Nephron (organoid): ENCODE results near the gene CLNK.

ENCODE experiments used
- H3K27ac Mint-ChIP-seq, 3 experiments: 2 replicates each; pipeline ENCODE4 v1.8.0; 2020; ENCODE audit warnings: mixed read lengths in 3 of 3, mild to moderate bottlenecking in 2 of 3, moderate library complexity in 1 of 3
- H3K27me3 Mint-ChIP-seq: 2 replicates; pipeline ENCODE4 v1.8.0; 2021; ENCODE audit warnings: low read depth, mild to moderate bottlenecking, moderate library complexity, mixed read lengths
- H3K36me3 Mint-ChIP-seq: 2 replicates; pipeline ENCODE4 v1.8.0; 2020; ENCODE audit warnings: low read depth, mixed read lengths
- H3K4me1 Mint-ChIP-seq: 2 replicates; pipeline ENCODE4 v1.8.0; 2020; ENCODE audit warnings: mixed read lengths
- H3K4me3 Mint-ChIP-seq, 3 experiments: 2 replicates each; pipeline ENCODE4 v1.8.0; 2020; ENCODE audit warnings: mild to moderate bottlenecking in 3 of 3, mixed read lengths in 3 of 3, moderate library complexity in 2 of 3
- H3K9me3 Mint-ChIP-seq: 2 replicates; pipeline ENCODE4 v1.8.0; 2020; ENCODE audit warnings: mixed read lengths
- CTCF ChIP-seq, 3 experiments: fragments of 200-600 bp; sonication (generic); IDR thresholded peaks; one replicate each; pipeline ENCODE4 v1.5.0; 2021; ENCODE audit warnings: antibody characterized with exemption in 3 of 3; ENCODE audit not compliant: unreplicated experiment in 3 of 3

CLNK gene

GRCh38 chr4:10571909-10572308 lies 112.7 kb downstream of the CLNK start:
- Mint-ChIP-seq H3K27me3 (peaks cover 3% of the 10 kb centered on the region), H3K9me3 (peaks cover 4% of the 10 kb centered on the region), H3K27ac (no peak overlapping the region), H3K36me3 (no peaks in the 10 kb centered on the region), H3K4me3 (no peak overlapping the region), H3K4me1 (peaks cover 5% of the 10 kb centered on the region)
- no peak for TF ChIP-seq CTCF (IDR thresholded peaks at IDR 0.05; ENCODE audit: unreplicated experiment in 3 of 3)

GRCh38 chr4:10569491-10569890 lies 115.1 kb downstream of the CLNK start:
- Mint-ChIP-seq H3K4me1 (peaks cover 5% of the 10 kb centered on the region), H3K27me3 (no peaks in the 10 kb centered on the region), H3K9me3 (peaks cover 4% of the 10 kb centered on the region), H3K4me3 (no peak overlapping the region), H3K27ac (no peak overlapping the region), H3K36me3 (no peaks in the 10 kb centered on the region)
- no peak for TF ChIP-seq CTCF (IDR thresholded peaks at IDR 0.05; ENCODE audit: unreplicated experiment in 3 of 3)

GRCh38 chr4:10567766-10568165 lies 116.8 kb downstream of the CLNK start:
- no peak for TF ChIP-seq CTCF (IDR thresholded peaks at IDR 0.05; ENCODE audit: unreplicated experiment in 3 of 3)
- Mint-ChIP-seq H3K27me3 (no peaks in the 10 kb centered on the region), H3K9me3 (peaks cover 4% of the 10 kb centered on the region), H3K27ac (no peak overlapping the region), H3K4me3 (no peak overlapping the region), H3K36me3 (no peaks in the 10 kb centered on the region), H3K4me1 (peaks cover 5% of the 10 kb centered on the region)

- no peak overlapping the region for H3K4me3 Mint-ChIP-seq
- H3K27me3 Mint-ChIP-seq: peaks cover 2% of the 10 kb centered on the region
- no peaks in the 10 kb centered on the region for H3K36me3 Mint-ChIP-seq
- H3K9me3 Mint-ChIP-seq: peaks cover 4% of the 10 kb centered on the region
- no peaks in the 10 kb centered on the region for H3K4me1 Mint-ChIP-seq
- no peak overlapping the region for H3K27ac Mint-ChIP-seq
- no peak for TF ChIP-seq CTCF (IDR thresholded peaks at IDR 0.05; ENCODE audit: unreplicated experiment in 3 of 3)
Measured at GRCh38 chr4:10565166-10565780, 119.3 kb downstream of the CLNK start.

GRCh38 chr4:10554694-10555093 lies 129.9 kb downstream of the CLNK start:
- Mint-ChIP-seq H3K9me3 (no peaks in the 10 kb centered on the region), H3K36me3 (no peaks in the 10 kb centered on the region), H3K4me1 (no peaks in the 10 kb centered on the region), H3K27me3 (peaks cover 27% of the 10 kb centered on the region), H3K4me3 (no peak overlapping the region), H3K27ac (no peak overlapping the region)
- TF ChIP-seq CTCF (IDR thresholded peaks at IDR 0.05; ENCODE audit: unreplicated experiment in 3 of 3): peak; percentile 82 to 84 (median 84)

- no peak overlapping the region for H3K4me3 Mint-ChIP-seq
- no peaks in the 10 kb centered on the region for H3K36me3 Mint-ChIP-seq
- H3K4me1 Mint-ChIP-seq: no peaks in the 10 kb centered on the region
- H3K27me3 Mint-ChIP-seq: peaks cover 28% of the 10 kb centered on the region
- H3K27ac Mint-ChIP-seq: no peak overlapping the region
- TF ChIP-seq CTCF (IDR thresholded peaks at IDR 0.05; ENCODE audit: unreplicated experiment in 3 of 3): no peak
- H3K9me3 Mint-ChIP-seq: no peaks in the 10 kb centered on the region
Measured at GRCh38 chr4:10554121-10554520, 130.4 kb downstream of the CLNK start.
